Osteocyte (in vitro differentiated cells): ENCODE data around the gene DOC2A. TPM values are rescaled to one million over a fixed set of nuclear protein-coding genes. Genes with fewer than 3 reads are reported as not detected.

Source experiments
- DNase-seq: peaks from one replicate; pipeline ENCODE4 v3.0.0; 2021; ENCODE audit warnings: mixed read lengths; ENCODE audit not compliant: unreplicated experiment; ENCODE audit errors: extremely low spot score
- H3K27ac Mint-ChIP-seq: one replicate; pipeline ENCODE4 v1.8.0; 2021; ENCODE audit warnings: mild to moderate bottlenecking, mixed read lengths; ENCODE audit not compliant: unreplicated experiment
- H3K27me3 Mint-ChIP-seq: one replicate; pipeline ENCODE4 v1.8.0; 2021; ENCODE audit warnings: mixed read lengths; ENCODE audit not compliant: unreplicated experiment
- H3K36me3 Mint-ChIP-seq: one replicate; pipeline ENCODE4 v1.8.0; 2021; ENCODE audit warnings: mixed read lengths; ENCODE audit not compliant: unreplicated experiment
- H3K4me1 Mint-ChIP-seq: one replicate; pipeline ENCODE4 v1.8.0; 2021; ENCODE audit warnings: mixed read lengths; ENCODE audit not compliant: unreplicated experiment
- H3K4me3 Mint-ChIP-seq: one replicate; pipeline ENCODE4 v1.8.0; 2021; ENCODE audit warnings: mild to moderate bottlenecking, moderate library complexity, mixed read lengths; ENCODE audit not compliant: unreplicated experiment
- H3K9me3 Mint-ChIP-seq: one replicate; pipeline ENCODE4 v1.8.0; 2021; ENCODE audit warnings: mixed read lengths; ENCODE audit not compliant: unreplicated experiment
- total RNA-seq: library from RNA; stranded (reverse); gene quantifications from 2 replicates; pipeline ENCODE4 v1.2.1, GENCODE V29; 2021
- TF ChIP-seq, protein P1 (sequence below): fragments of 200-600 bp; sonication (generic); IDR thresholded peaks from 2 replicates; pipeline ENCODE4 v1.5.0; 2021; ENCODE audit warnings: antibody characterized with exemption, mild to moderate bottlenecking, moderate library complexity

The DOC2A gene
- total RNA-seq, 1 donor from 2014 or later = 1.3 TPM

DNA sequence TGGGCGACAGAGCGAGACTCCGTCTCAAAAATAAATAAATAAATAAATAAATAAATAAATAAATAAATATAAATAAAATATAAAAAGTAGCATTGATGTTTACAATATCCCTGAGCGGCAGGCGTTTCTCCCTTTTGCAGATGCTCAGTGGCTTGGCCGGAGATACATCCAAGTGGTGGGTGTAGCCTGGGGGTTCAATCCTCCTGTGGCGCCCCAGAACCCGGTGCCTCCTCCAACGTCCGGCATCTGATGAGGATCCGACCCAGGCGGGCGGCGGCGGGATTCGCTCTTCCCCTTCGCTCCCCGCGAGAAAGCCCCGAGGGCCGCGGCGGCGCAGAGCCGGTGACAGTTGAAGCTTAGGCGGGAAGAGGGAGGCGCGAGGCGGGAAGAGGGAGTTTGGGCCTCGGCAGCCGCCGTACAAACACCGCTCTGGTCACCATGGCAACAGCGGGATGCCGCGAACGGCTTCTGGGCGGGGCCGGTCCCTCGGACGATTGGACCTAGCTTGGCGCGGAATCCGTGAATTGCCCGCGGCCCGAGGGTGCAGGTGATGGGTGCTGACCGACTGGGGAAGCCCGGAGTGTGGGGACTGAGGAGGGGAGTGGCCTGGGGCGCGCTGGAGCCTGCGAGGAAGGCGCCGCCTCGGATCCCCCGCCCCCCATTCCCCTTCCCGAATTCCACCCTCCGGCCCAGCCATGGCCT, 42.0 kb upstream of the DOC2A start:
- Mint-ChIP-seq H3K36me3 (no peaks in the 10 kb centered on the region), H3K4me3 (peak overlapping the region; percentile 88), H3K4me1 (peaks cover 17% of the 10 kb centered on the region), H3K27me3 (no peaks in the 10 kb centered on the region), H3K27ac (peak overlapping the region; percentile 68), H3K9me3 (no peaks in the 10 kb centered on the region)
- TF ChIP-seq, protein P1, sequence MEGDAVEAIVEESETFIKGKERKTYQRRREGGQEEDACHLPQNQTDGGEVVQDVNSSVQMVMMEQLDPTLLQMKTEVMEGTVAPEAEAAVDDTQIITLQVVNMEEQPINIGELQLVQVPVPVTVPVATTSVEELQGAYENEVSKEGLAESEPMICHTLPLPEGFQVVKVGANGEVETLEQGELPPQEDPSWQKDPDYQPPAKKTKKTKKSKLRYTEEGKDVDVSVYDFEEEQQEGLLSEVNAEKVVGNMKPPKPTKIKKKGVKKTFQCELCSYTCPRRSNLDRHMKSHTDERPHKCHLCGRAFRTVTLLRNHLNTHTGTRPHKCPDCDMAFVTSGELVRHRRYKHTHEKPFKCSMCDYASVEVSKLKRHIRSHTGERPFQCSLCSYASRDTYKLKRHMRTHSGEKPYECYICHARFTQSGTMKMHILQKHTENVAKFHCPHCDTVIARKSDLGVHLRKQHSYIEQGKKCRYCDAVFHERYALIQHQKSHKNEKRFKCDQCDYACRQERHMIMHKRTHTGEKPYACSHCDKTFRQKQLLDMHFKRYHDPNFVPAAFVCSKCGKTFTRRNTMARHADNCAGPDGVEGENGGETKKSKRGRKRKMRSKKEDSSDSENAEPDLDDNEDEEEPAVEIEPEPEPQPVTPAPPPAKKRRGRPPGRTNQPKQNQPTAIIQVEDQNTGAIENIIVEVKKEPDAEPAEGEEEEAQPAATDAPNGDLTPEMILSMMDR = no peak
- DNase-seq = peak; percentile 97

DNA sequence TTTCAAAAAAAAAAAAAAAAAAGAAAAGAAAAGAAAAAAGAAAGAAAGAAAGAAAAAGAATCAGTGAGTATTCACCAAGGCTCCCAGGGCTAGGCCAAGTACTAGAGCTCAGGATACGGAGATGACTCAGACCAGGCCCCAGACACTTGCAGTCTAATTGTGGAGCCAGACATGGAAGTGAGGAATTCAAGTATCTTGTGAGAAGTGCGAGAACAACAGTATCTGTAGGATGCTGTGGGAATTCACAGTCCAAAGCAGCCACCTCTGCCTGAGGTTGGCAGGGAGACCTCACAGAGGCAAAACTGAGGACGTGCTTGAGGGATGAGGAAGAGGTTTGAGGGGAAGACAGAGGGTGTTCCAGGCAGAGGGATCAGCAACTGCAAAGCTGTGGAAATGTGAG, 40.7 kb upstream of the DOC2A start:
- H3K36me3 Mint-ChIP-seq = no peaks in the 10 kb centered on the region
- H3K9me3 Mint-ChIP-seq = no peaks in the 10 kb centered on the region
- peak overlapping the region; percentile 40 for H3K4me3 Mint-ChIP-seq
- TF ChIP-seq, protein P1 = no peak
- peaks cover 17% of the 10 kb centered on the region for H3K4me1 Mint-ChIP-seq
- H3K27ac Mint-ChIP-seq = no peak overlapping the region
- no peak for DNase-seq
- no peaks in the 10 kb centered on the region for H3K27me3 Mint-ChIP-seq

DNA sequence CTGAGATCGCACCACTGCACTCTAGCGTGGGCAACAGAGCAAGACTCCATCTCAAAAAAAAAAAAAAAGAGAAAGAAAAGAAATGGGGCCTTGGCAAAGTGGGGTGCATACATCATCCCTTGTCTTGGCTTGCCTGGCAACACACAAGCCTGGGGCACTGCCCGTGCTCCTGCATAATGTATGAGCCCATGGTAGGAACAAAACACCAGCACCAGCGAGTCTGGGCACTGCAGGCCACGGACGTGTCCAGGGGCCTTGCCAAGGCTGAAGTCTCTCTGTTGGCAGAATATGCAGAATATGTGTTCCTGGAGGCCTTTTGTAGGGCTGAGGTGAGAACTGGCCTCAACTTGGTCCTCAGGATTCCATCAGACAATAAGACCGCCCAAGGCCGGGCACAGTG, 39.0 kb upstream of the DOC2A start:
- Mint-ChIP-seq H3K9me3 (no peaks in the 10 kb centered on the region), H3K4me3 (no peak overlapping the region), H3K36me3 (no peaks in the 10 kb centered on the region), H3K27me3 (no peaks in the 10 kb centered on the region), H3K27ac (no peak overlapping the region), H3K4me1 (peaks cover 17% of the 10 kb centered on the region)
- DNase-seq = no peak
- TF ChIP-seq, protein P1 = no peak

DNA sequence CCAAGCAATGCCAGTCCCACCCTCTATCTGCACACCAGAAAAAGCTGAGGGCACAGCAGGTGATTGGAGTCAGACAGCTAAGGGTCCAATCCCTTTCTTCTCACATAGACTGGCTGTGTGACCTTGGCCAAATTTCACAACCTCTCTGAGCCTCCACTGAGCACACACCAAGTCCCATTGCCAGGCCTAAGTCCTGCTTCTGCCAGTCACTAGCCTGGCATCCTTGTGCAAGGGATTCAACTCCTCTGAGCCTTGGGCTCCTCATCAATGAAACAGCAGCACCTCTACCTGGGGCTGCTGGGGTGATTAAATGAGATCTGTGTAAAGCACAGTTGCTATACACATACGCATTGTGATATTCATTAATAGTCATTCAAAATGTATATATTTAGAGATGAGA, 35.8 kb upstream of the DOC2A start:
- Mint-ChIP-seq H3K9me3 (no peaks in the 10 kb centered on the region), H3K4me1 (peaks cover 2% of the 10 kb centered on the region), H3K36me3 (no peaks in the 10 kb centered on the region), H3K27me3 (no peaks in the 10 kb centered on the region), H3K4me3 (no peak overlapping the region), H3K27ac (no peak overlapping the region)
- TF ChIP-seq, protein P1 = no peak
- DNase-seq = no peak

DNA sequence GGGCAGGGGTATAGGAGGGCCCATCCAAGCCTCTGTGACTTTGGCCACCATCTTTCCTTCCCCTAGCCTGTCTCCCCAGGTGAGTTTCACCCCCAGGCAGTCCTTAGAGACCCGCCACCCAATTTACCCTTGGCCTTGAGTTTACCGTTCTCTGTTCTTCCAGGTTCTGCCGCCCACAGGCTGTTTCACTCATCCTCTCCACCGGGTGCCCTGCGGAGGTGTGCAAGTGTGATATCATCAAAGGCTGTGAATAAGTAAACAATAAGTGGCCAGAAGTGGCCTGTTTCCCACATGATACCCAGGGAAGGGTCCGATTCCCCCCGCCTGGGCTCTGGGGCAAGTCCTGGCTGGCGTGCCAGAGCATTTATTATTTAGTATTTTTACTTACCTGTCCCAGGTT, 35.4 kb upstream of the DOC2A start:
- H3K27ac Mint-ChIP-seq = no peak overlapping the region
- no peak for DNase-seq
- H3K36me3 Mint-ChIP-seq = no peaks in the 10 kb centered on the region
- H3K4me3 Mint-ChIP-seq = no peak overlapping the region
- no peaks in the 10 kb centered on the region for H3K27me3 Mint-ChIP-seq
- H3K9me3 Mint-ChIP-seq = no peaks in the 10 kb centered on the region
- TF ChIP-seq, protein P1 = no peak
- H3K4me1 Mint-ChIP-seq = no peaks in the 10 kb centered on the region
